ENCODE results near the gene EHHADH. TPM values are rescaled to one million over a fixed set of nuclear protein-coding genes. Genes with fewer than 3 reads are reported as not detected.

The EHHADH gene
- total RNA-seq, 1 donor = 6.5 TPM

DNA sequence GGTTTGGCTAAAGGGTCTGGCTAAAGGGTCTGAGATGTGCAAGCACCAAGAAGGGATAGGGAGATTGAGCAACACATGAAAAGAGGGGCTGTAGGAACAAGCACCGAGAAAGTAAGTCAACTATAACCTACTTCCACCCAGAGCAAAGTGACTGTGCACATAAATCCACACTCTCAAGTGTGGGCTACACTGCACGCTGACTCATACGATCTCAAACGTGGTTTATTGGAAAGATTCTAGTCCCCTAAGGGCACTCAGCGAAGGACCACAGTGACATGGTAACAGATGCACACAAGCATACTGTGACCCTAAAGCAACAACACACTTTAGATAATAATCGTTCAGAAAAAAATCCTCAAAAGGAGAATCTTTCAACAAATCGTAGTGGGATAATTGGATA, 48.0 kb downstream of the EHHADH start:
- no peak for TF ChIP-seq CTCF (IDR thresholded peaks at IDR 0.05; ENCODE audit: insufficient read depth, low read depth, low read length)
- H3K4me3 ChIP-seq (ENCODE audit: low read depth, low read length) = no peak overlapping the region
- DNase-seq (ENCODE audit: low read depth) = no peak

DNA sequence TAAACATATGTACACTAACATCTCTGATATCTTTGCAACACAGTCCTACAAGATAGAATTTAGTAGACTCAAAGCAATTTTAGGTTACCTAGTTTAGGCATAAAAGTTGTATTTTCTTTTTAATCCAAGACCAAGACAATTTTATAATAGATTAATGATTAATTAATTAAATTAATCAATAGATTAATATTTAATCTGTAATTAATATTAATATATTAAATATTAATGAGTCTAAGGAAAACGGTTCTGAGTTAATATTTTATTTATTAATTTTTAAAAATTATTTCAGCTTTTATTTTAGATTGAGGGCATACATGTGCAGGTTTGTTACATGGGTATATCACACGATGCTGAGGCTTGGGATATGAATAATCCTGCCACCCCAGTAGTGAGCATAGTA, 49.0 kb downstream of the EHHADH start:
- H3K4me3 ChIP-seq (ENCODE audit: low read depth, low read length) = no peak overlapping the region
- no peak for DNase-seq (ENCODE audit: low read depth)
- TF ChIP-seq CTCF (IDR thresholded peaks at IDR 0.05; ENCODE audit: insufficient read depth, low read depth, low read length) = no peak

GRCh38 chr3:185200639-185201038, 53.2 kb downstream of the EHHADH start:
- DNase-seq (ENCODE audit: low read depth) = peak; percentile 33
- no peak for TF ChIP-seq CTCF (IDR thresholded peaks at IDR 0.05; ENCODE audit: insufficient read depth, low read depth, low read length)
- no peak overlapping the region for H3K4me3 ChIP-seq (ENCODE audit: low read depth, low read length)

DNA sequence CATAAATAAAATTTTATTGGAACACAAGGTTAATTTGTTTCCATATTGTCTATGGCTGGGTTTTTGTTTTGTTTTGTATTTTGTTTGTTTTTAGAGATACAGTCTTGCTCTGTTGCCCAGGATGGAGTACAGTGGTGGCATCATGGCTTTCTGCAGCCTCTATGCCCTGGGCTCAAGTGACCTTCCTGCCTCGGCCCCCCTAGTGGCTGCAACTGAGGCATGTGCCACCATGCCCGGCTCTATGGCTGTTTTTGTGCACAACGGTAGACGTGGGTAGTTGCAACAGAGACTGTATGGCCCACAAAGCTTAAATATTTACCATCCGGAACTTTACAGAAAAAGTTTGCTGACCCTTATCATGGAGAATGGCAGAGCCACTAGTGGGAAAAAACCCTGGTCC, 54.2 kb downstream of the EHHADH start:
- TF ChIP-seq CTCF (IDR thresholded peaks at IDR 0.05; ENCODE audit: insufficient read depth, low read depth, low read length) = no peak
- no peak for DNase-seq (ENCODE audit: low read depth)
- no peak overlapping the region for H3K4me3 ChIP-seq (ENCODE audit: low read depth, low read length)

DNA sequence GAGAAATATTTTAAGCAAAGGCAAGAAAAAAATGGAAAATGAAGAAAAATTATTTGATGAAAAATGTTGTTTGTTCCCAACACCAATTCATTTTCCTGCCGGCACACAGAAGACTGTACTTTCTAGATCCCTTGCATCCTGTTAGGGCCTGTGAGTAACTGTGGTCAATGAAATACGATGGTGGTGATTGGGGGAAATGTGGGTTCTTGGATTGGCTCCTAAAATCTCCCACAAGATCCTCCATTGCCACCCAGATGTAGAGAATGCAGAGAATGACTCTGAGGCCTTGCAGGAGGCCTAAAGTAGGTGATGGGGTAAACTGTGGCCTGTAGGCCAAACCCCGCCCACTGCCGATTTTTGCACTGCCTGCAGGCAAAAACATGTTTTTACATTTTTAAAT, 54.6 kb downstream of the EHHADH start:
- no peak for TF ChIP-seq CTCF (IDR thresholded peaks at IDR 0.05; ENCODE audit: insufficient read depth, low read depth, low read length)
- no peak for DNase-seq (ENCODE audit: low read depth)

GRCh38 chr3:185197068-185197467, 56.8 kb downstream of the EHHADH start:
- TF ChIP-seq CTCF (IDR thresholded peaks at IDR 0.05; ENCODE audit: insufficient read depth, low read depth, low read length) = no peak
- DNase-seq (ENCODE audit: low read depth) = no peak

More for the DNA sequence above, 54.6 kb downstream of the EHHADH start:
- H3K4me3 ChIP-seq (ENCODE audit: low read depth, low read length) = no peak overlapping the region

DNA sequence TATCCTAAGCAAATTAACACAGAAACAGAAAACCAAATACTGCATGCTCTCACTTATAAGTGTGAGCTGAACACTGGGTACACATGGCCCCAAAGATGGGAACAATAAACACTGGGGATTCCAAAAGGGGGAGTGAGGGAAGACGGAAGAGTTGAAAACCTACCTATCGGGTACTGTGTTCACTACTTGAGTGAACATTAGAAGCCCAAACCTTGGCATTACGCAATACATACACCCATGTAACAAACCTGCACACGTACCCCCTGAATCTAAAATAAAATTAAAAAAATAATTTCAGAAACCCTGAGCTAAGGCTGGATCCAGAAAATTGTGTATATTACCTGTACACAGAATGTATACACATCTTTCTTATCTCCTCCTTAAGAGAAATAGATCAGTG, 58.2 kb downstream of the EHHADH start:
- TF ChIP-seq CTCF (IDR thresholded peaks at IDR 0.05; ENCODE audit: insufficient read depth, low read depth, low read length) = no peak
- no peak overlapping the region for H3K4me3 ChIP-seq (ENCODE audit: low read depth, low read length)
- no peak for DNase-seq (ENCODE audit: low read depth)

More at GRCh38 chr3:185197068-185197467, 56.8 kb downstream of the EHHADH start:
- no peak overlapping the region for H3K4me3 ChIP-seq (ENCODE audit: low read depth, low read length)
